NCI-H1105 treated with DMSO at 0.1 percent for 48 hours (cell line): ENCODE results near the gene CDHR3.
A peak's percentile ranks its signal among the peaks of the same experiment; 100 is the strongest.

ENCODE experiments used
- DNase-seq: peaks from one replicate; lab custom pipeline; 2025; lab: John Stamatoyannopoulos, UW

Gene CDHR3

GRCh38 chr7:106029451-106029850 is 66.4 kb downstream of the CDHR3 start:
- DNase-seq, result no peak

GRCh38 chr7:106029941-106030340 is 66.9 kb downstream of the CDHR3 start:
- DNase-seq, result no peak

- DNase-seq, result peak; percentile 97
Measured at GRCh38 chr7:106031300-106032035, 68.4 kb downstream of the CDHR3 start.

GRCh38 chr7:106032295-106032694 is 69.2 kb downstream of the CDHR3 start:
- DNase-seq, result no peak

- no peak for DNase-seq
Measured at GRCh38 chr7:106033735-106034134, 70.7 kb downstream of the CDHR3 start.

- DNase-seq, result no peak
Measured at GRCh38 chr7:106034383-106034782, 71.3 kb downstream of the CDHR3 start.

GRCh38 chr7:106035568-106035967 is 72.5 kb downstream of the CDHR3 start:
- DNase-seq, result no peak

- DNase-seq, result no peak
Measured at GRCh38 chr7:106036004-106036403, 72.9 kb downstream of the CDHR3 start.

GRCh38 chr7:106037489-106038176 is 74.6 kb downstream of the CDHR3 start:
- DNase-seq, result no peak

GRCh38 chr7:106038289-106038688 is 75.2 kb downstream of the CDHR3 start:
- DNase-seq, result no peak

GRCh38 chr7:106038916-106039315 is 75.9 kb downstream of the CDHR3 start:
- DNase-seq, result no peak

- no peak for DNase-seq
Measured at GRCh38 chr7:106039486-106040060, 76.5 kb downstream of the CDHR3 start.

GRCh38 chr7:106041140-106041717 is 78.2 kb downstream of the CDHR3 start:
- peak; percentile 49 for DNase-seq

- no peak for DNase-seq
Measured at GRCh38 chr7:106042196-106042611, 79.1 kb downstream of the CDHR3 start.

GRCh38 chr7:106045139-106045538 is 82.1 kb downstream of the CDHR3 start:
- DNase-seq, result no peak

- no peak for DNase-seq
Measured at GRCh38 chr7:106045586-106045985, 82.5 kb downstream of the CDHR3 start.

- DNase-seq, result no peak
Measured at GRCh38 chr7:106047184-106047583, 84.1 kb downstream of the CDHR3 start.

GRCh38 chr7:106047818-106048705 is 85.0 kb downstream of the CDHR3 start:
- peak; percentile 47 for DNase-seq

- no peak for DNase-seq
Measured at GRCh38 chr7:106048706-106049020, 85.6 kb downstream of the CDHR3 start.

GRCh38 chr7:106049139-106049752 is 86.2 kb downstream of the CDHR3 start:
- DNase-seq, result no peak

GRCh38 chr7:106050002-106050745 is 87.1 kb downstream of the CDHR3 start:
- no peak for DNase-seq
